ENCODE results near the gene MLH1.

GRCh38 chr3:36991147-36991546, 2.2 kb upstream of the MLH1 start:
- TF ChIP-seq CTCF (IDR thresholded peaks at IDR 0.05) (no peak), POLR2AphosphoS5 (IDR thresholded peaks at IDR 0.05) (no peak)
